HepG2 (cell line): ENCODE measurements around the gene ATG16L1. TPM values are rescaled to one million over a fixed set of nuclear protein-coding genes. Genes with fewer than 3 reads are reported as not detected.

ENCODE experiments used
- ATAC-seq: fragments of 200-7000 bp; cut with Tn5 transposase; 3 replicates; pipeline ENCODE4 v1.9.1; 2020; ENCODE audit warnings: mild to moderate bottlenecking, moderate library complexity
- BruUV-seq: library from RNA; stranded (reverse); fragments of 400-500 nt; replicated peaks from 2 replicates; lab custom pipeline; 2021; lab: Mats Ljungman, UMichigan
- CTCF ChIA-PET: fragments of 300-600 bp; formaldehyde crosslinking; extraction: SDS; loops from one replicate; lab custom pipeline; 2021; ENCODE audit warnings: low total read pairs, inconsistent platforms, low intra/inter-chr PET ratio; lab: Yijun Ruan, JAX
- POLR2A ChIA-PET: fragments of 350-600 bp; sonication (Branson Sonifier 250); formaldehyde crosslinking; loops from one replicate; lab custom pipeline; 2020; ENCODE audit warnings: antibody characterized with exemption, inconsistent platforms; lab: Yijun Ruan, JAX
- DNase-seq: peaks from one replicate; pipeline ENCODE4 v3.0.0-alpha.2; 2015; ENCODE audit warnings: low spot score
- FAIRE-seq: peaks from 3 replicates; lab custom pipeline; 2011; peaks lifted over from hg19 to GRCh38; lab: Jason Lieb, UNC
- H2AFZ ChIP-seq: one replicate; pipeline ENCODE4 v1.6.1; 2011; ENCODE audit warnings: low read length, inconsistent platforms
- H3K27ac ChIP-seq: fragments of 300-600 bp; 3 replicates; pipeline ENCODE4 v1.8.0; 2011; ENCODE audit warnings: mixed run types, mild to moderate bottlenecking, mixed read lengths, low read length, inconsistent platforms; ENCODE audit not compliant: insufficient read depth; ENCODE audit errors: extremely low read length
- H3K27me3 ChIP-seq, 2 experiments: fragments of 200-600 bp in 1 of 2; 2 replicates in 1 of 2; 3 replicates in 1 of 2; pipeline versions ENCODE4 v1.6.0 to v1.8.0; 2011; ENCODE audit warnings: low read length in 2 of 2, mild to moderate bottlenecking in 2 of 2, moderate library complexity in 2 of 2, inconsistent platforms in 1 of 2; ENCODE audit not compliant: insufficient read depth in 2 of 2, control insufficient read depth in 1 of 2
- H3K36me3 ChIP-seq, 2 experiments: fragments of 200-600 bp in 1 of 2; replicated peaks in 1 of 2; 2 replicates in 1 of 2; 3 replicates in 1 of 2; pipeline versions ENCODE4 v1.5.1 to v1.8.0; 2011; ENCODE audit warnings: low read length in 2 of 2, inconsistent platforms in 1 of 2; ENCODE audit not compliant: insufficient read depth in 2 of 2, control insufficient read depth in 1 of 2
- H3K4me1 ChIP-seq: 2 replicates; pipeline ENCODE4 v1.5.1; 2012; ENCODE audit warnings: low read length, inconsistent platforms; ENCODE audit not compliant: insufficient read depth
- H3K4me2 ChIP-seq: 2 replicates; pipeline ENCODE4 v1.6.0; 2011; ENCODE audit warnings: low read depth, low read length, inconsistent platforms
- H3K4me3 ChIP-seq, 3 experiments: fragments of 200-600 bp in 1 of 3; sonication (generic), shearing (Covaris generic) in 1 of 3; replicated peaks in 1 of 3; 2 replicates each; pipeline ENCODE4 v1.5.1; 2011 to 2016; ENCODE audit warnings: low read length in 3 of 3, inconsistent platforms in 2 of 3, low read depth in 2 of 3, mild to moderate bottlenecking in 2 of 3, control low read depth in 1 of 3, mixed read lengths in 1 of 3; ENCODE audit not compliant: insufficient read depth in 1 of 3
- H3K79me2 ChIP-seq: one replicate; pipeline ENCODE4 v1.6.1; 2011; ENCODE audit warnings: low read length, inconsistent platforms; ENCODE audit not compliant: insufficient read depth
- H3K9ac ChIP-seq: 2 replicates; pipeline ENCODE4 v1.6.0; 2011; ENCODE audit warnings: mild to moderate bottlenecking, low read depth, low read length, inconsistent platforms; ENCODE audit not compliant: insufficient read depth
- H3K9me3 ChIP-seq: 2 replicates; pipeline ENCODE4 v1.5.1; 2012; ENCODE audit warnings: mild to moderate bottlenecking, low read length
- H4K20me1 ChIP-seq: 2 replicates; pipeline ENCODE4 v1.6.0; 2011; ENCODE audit warnings: inconsistent platforms, mild to moderate bottlenecking, low read length, moderate library complexity; ENCODE audit not compliant: insufficient read depth
- AKAP8 ChIP-seq: sonication (generic); formaldehyde crosslinking; IDR thresholded peaks from 2 replicates; pipeline ENCODE4 v1.5.1; 2020; ENCODE audit warnings: mild to moderate bottlenecking, missing genetic modification reagents
- EHMT2 ChIP-seq: fragments of 200-600 bp; sonication (generic); IDR thresholded peaks from 2 replicates; pipeline ENCODE4 v1.7.0; 2017; ENCODE audit warnings: antibody characterized with exemption, low read depth, low read length, borderline replicate concordance
- FOXK2 ChIP-seq: fragments of 450-650 bp; IDR thresholded peaks from 2 replicates; pipeline ENCODE4 v1.6.1; 2016
- HOXA3 ChIP-seq: sonication (generic); formaldehyde crosslinking; IDR thresholded peaks from 2 replicates; pipeline ENCODE4 v1.5.0; 2020; ENCODE audit warnings: missing genetic modification reagents
- HOXA7 ChIP-seq: sonication (generic); formaldehyde crosslinking; IDR thresholded peaks from 2 replicates; pipeline ENCODE4 v1.8.1; 2022; ENCODE audit warnings: mild to moderate bottlenecking, missing genetic modification reagents, moderate library complexity
- KLF13 ChIP-seq: sonication (generic); formaldehyde crosslinking; IDR thresholded peaks from 2 replicates; pipeline ENCODE4 v1.4.0; 2020; ENCODE audit warnings: mild to moderate bottlenecking, missing genetic modification reagents
- POGZ ChIP-seq: sonication (generic); formaldehyde crosslinking; IDR thresholded peaks from 2 replicates; pipeline ENCODE4 v1.4.0; 2020; ENCODE audit warnings: mild to moderate bottlenecking, missing genetic modification reagents
- TBX2 ChIP-seq: sonication (generic); formaldehyde crosslinking; IDR thresholded peaks from 2 replicates; pipeline ENCODE4 v1.5.0; 2020; ENCODE audit warnings: missing genetic modification reagents, mild to moderate bottlenecking, borderline replicate concordance
- ZNF350 ChIP-seq: sonication (generic); formaldehyde crosslinking; IDR thresholded peaks from 2 replicates; pipeline ENCODE4 v1.4.0; 2020; ENCODE audit warnings: mild to moderate bottlenecking, low read depth, missing genetic modification reagents, borderline replicate concordance
- ZNF766 ChIP-seq: sonication (generic); formaldehyde crosslinking; IDR thresholded peaks from 2 replicates; pipeline ENCODE4 v1.5.0; 2020; ENCODE audit warnings: missing genetic modification reagents, borderline replicate concordance
- ZNF780A ChIP-seq: sonication (generic); formaldehyde crosslinking; IDR thresholded peaks from 2 replicates; pipeline ENCODE4 v1.8.0; 2022; ENCODE audit warnings: mild to moderate bottlenecking, missing genetic modification reagents, moderate library complexity
- ZSCAN29 ChIP-seq: sonication (generic); formaldehyde crosslinking; conservative IDR thresholded peaks from 2 replicates; pipeline ENCODE4 v1.4.0; 2020; ENCODE audit warnings: mild to moderate bottlenecking, missing genetic modification reagents
- WGBS: methylation state at CpG from one replicate; pipeline ENCODE4 v1.1.6; 2017; ENCODE audit warnings: low lambda C conversion rate; 5-methylcytosine and 5-hydroxymethylcytosine counted together
- in situ Hi-C: cut with HindIII; loops from 2 replicates; pipeline ENCODE4 v1.10.0; 2017; ENCODE audit warnings: low pct_unique_long_range_greater_than_20kb; ENCODE audit not compliant: extremely low pct_ligation_motif_present
- intact Hi-C: fragments of 100-400 bp; cut with micrococcal nuclease; formaldehyde crosslinking; loops from one replicate; pipeline ENCODE4 v1.10.0; 2022; ENCODE audit not compliant: unreplicated experiment
- polyA plus RNA-seq, 8 experiments: library from polyadenylated mRNA; depleted of rRNA in 3 of 8; stranded (reverse) in 7 of 8; unstranded in 1 of 8; fragments of >200 nt; fragmentation: Illumina TruSeq in 4 of 8; extraction: Trizol in 4 of 8; gene quantifications; 2 replicates each; pipeline versions ENCODE4 v1.2.1 to v1.2.3, GENCODE V29; 2011 to 2016; ENCODE audit warnings: low read depth in 4 of 8, missing spikeins in 1 of 8, mixed read lengths in 1 of 8; ENCODE audit not compliant: insufficient read depth in 1 of 8
- total RNA-seq, 5 experiments: library from RNA; depleted of rRNA; stranded (reverse); fragments of >200 nt; fragmentation: Illumina TruSeq; extraction: Trizol; gene quantifications; 2 replicates each; pipeline ENCODE4 v1.2.3, GENCODE V29; 2016; ENCODE audit warnings: low read depth in 1 of 5

The ATG16L1 gene
- total and polyA plus RNA-seq, 2 of the 13 experiments (the other 11 are each of a cell fraction or from before 2014, with no cell fraction given) = 26.0 to 51.7 TPM

- TF ChIP-seq TBX2 (no peak), ZNF780A (no peak), HOXA3 (CRISPR knock-in tag) (no peak), ZNF350 (CRISPR knock-in tag) (no peak), AKAP8 (CRISPR knock-in tag) (no peak), ZSCAN29 (no peak), EHMT2 (no peak), FOXK2 (no peak), HOXA7 (CRISPR knock-in tag) (no peak), ZNF766 (CRISPR knock-in tag) (no peak), KLF13 (CRISPR knock-in tag) (no peak)
These were observed 14.5 kb downstream of the ATG16L1 start (continued) for GRCh38 chr2:233265899-233266431.

DNA sequence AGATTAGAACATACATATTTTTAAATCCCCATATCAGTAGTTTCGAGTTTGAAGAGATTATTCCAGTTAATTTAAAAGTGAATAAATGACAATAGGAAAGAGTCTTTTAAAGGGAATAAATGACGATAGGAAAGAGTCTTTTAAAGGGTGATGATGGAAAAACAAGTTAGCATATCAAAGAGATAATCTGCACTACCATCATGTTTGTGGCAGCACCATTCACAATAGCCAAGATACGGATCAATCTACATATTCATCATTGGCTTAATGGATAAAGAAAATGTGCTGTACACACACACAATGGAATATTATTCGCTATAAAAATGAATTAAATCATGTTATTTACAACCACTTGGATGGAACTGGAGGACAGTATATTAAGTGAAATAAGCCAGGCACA lies 15.0 kb downstream of the ATG16L1 start:
- peaks cover 49 to 94% of the 10 kb centered on the region in 2 experiments for H3K36me3 ChIP-seq
- WGBS = 95% methylated on average over 4 of the region's 4 CpGs
- no peaks in the 10 kb centered on the region for H3K4me1 ChIP-seq
- H2AFZ ChIP-seq = no peak overlapping the region
- no TSS peak for BruUV-seq
- no peaks in the 10 kb centered on the region for H3K79me2 ChIP-seq
- ATAC-seq (no peak), FAIRE-seq (no peak), DNase-seq (no peak)
- TF ChIP-seq POGZ (CRISPR knock-in tag) = no peak
- no peaks in the 10 kb centered on the region for H3K27me3 ChIP-seq
- in situ Hi-C loops (no loop called here), intact Hi-C loops (no loop called here)
- no peaks in the 10 kb centered on the region for H3K9me3 ChIP-seq
- no peak overlapping the region for H3K27ac ChIP-seq
- H3K4me2 ChIP-seq = no peak overlapping the region
- no peak overlapping the region for H3K4me3 ChIP-seq
- H3K9ac ChIP-seq = no peak overlapping the region
- CTCF ChIA-PET = no interaction called here
- H4K20me1 ChIP-seq = no peaks in the 10 kb centered on the region
- POLR2A ChIA-PET = no interaction called here
